HG03097 (cell line): Measurements from ENCODE around the gene SELENOM.
A peak's percentile ranks its signal among the peaks of the same experiment; 100 is the strongest.

ENCODE experiments used
- ATAC-seq: cut with Tn5 transposase; IDR thresholded peaks from one replicate; pipeline ENCODE4 v1.9.1; 2021; ENCODE audit not compliant: unreplicated experiment, low FRiP score

SELENOM gene

DNA sequence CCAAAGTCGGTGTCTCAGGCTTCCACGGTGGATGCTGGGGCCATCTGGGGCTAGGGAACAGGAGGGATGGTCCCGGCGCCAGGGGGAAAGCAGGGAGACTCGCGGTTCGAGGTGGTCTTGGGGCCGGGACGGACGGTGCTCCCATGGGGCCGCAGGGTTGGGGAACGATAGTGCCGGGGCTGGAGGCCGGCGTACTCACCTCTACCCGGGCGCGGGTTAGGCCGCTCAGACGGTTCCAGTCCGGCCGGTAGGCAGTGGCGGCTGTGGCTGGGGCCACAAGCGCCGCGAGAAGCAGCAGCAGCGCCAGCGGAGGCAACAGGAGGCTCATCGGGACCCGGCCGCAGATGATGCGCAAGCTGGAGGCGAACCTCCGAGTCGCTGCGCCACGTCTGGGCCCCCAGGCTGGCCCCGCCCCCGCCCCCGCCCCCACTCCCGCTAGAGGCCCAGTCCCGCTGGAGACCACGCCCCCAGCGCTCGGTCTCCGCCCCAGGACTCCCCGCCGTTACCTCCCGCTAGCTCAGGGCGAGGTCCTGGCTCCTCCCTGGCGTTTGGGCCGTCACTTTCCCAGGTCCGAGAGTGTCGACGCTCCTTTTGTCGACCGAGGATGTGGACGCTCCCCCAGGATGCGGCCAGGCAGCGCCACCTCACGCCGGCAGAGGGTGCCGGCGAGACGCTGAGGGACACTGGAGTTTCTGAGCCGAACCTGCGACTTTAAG lies at the start of gene SELENOM:
Gene SELENOM (minus strand): TSS at position 391 of the 716 bp plus-strand sequence. CDS start 63 bp downstream, at position 328.
- peak; percentile 86 for ATAC-seq

DNA sequence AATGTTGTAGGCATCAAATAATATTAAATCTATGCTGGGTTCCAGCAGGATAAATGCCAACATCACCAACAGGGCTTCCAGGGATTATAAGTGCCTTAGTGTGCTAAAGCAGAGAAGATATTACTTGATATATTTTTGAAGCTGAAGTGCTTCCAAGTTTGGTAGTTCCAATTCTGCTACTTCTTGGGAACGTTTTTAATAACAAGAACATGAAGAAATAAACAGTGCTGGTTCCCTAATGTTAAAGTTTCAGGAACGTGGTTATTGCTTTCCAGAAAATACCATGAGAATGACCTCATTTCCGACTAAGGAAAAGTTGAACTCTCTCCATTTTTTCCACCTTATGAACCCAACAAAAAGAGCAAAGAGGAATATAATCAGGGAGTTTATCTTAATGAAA lies 48.1 kb upstream of the SELENOM start:
- no peak for ATAC-seq

DNA sequence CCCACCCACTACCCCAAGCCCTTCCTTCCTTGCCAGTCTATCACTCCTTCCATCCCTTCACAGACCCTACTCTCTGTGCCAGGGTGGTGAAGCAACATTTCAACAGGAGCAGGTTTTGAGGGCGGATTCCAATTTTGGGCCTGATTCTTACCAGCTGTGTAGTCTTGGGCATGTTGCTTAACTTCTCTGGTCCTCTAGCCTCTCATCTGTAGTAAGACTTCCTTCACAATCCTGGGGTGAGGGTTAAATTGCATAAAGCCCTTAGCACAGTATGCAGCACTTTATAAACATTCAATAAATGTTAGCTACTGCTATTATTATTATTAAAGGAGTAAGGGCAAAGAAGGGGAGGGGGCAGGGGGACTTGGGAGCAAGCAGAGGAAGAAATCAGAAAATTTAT lies 47.6 kb upstream of the SELENOM start:
- ATAC-seq: no peak

DNA sequence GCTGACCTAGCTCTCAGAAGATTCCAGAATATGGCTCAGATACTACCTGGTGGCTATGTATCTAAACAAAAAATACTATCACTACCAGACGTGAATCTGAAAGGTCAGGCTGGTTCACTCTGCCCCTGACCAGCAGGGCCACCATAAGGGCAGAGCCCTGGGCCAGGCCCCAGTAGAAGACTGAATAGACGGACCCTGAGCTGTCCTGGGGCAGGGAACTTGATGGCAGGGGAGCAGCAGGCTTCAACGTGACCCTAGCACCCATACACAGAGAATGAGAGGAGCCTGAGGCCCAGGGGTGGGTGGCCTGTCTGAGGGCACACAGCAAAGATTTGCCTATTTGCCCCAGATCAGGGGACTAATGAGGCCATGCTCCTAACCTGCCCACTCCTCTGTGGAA lies 46.0 kb upstream of the SELENOM start:
- ATAC-seq: no peak

GRCh38 chr22:31151872-31152271 lies 44.5 kb upstream of the SELENOM start:
- no peak for ATAC-seq

GRCh38 chr22:31150615-31151014 lies 43.2 kb upstream of the SELENOM start:
- no peak for ATAC-seq

GRCh38 chr22:31148953-31149627 lies 41.7 kb upstream of the SELENOM start:
- no peak for ATAC-seq

GRCh38 chr22:31148488-31148887 lies 41.1 kb upstream of the SELENOM start:
- ATAC-seq: no peak

DNA sequence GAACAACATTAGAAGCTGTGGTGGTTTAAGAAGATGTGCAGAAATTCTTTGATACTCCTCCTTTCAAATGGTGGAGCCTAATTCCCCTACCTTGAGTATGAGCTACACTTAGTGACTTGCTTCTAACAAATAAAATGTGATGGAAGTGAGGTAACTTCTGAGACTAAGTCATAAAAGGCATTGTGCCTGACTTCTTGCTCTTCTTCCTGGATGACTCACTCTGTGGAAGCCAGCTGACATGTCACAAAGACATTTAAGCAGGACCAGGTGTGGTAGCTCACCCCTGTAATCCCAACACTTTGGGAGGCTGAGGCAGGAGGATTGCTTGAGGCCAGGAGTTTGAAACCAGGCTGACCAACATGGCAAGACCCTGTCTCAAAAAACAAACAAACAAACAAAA lies 36.9 kb upstream of the SELENOM start:
- ATAC-seq: no peak

DNA sequence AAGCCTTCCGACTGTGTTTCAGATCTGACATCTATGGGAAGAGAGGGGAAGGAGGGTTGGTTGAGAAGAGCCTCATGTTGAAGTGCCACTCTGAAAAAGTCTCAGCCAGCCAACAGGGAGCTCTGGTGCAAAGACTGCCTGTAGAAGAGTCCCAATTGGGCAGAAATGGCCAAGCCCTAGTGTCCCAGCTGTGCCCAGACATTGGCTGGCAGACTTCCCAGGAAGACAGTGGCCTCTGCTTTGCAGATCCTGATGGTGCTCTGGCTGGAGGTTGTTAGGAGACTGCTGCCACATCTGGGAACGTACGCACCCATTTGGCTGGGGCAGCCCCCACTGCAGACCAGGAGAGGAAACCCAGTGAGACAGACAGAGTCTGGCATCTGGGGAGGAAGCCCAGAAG lies 36.2 kb upstream of the SELENOM start:
- ATAC-seq: no peak

DNA sequence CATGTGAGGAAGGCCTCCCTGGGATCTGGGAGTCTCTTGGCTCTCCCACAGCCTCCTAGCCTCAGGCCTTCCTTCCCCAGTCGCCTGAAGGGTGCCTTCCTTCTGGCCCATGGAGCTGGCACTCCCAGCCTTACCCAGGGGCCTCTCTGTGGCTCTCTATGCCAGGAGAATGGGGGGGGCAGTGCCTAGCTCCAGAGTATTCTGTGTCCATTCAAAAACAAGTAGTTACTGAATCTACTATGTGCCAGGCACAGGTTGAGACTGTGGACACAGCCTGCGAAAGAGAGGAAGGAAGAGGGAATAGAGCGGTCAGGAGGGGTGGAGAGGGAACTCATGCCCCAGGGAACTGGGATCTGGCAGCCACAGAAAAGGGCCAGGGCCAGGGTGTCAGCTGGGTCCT lies 35.7 kb upstream of the SELENOM start:
- ATAC-seq: no peak

DNA sequence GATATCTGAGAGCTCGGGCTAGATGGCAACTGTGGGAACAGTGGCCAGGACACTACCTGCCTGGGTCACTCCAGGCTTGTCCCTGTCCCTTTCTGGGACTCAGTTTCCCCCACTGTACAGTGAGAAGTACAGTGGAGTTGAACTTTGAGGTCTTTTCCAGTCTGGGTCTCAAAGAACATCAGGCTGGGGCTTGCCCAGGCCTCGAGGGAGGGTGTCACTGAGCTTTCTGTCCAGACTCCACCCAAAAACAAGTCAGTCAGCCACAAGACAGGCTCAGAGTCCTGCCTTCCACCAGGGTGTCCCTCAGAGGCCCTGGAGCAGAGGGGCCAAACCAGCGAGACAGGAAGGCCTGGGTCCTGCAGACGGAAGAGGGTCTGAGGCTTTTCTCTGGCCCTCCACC lies 34.9 kb upstream of the SELENOM start:
- ATAC-seq: no peak

DNA sequence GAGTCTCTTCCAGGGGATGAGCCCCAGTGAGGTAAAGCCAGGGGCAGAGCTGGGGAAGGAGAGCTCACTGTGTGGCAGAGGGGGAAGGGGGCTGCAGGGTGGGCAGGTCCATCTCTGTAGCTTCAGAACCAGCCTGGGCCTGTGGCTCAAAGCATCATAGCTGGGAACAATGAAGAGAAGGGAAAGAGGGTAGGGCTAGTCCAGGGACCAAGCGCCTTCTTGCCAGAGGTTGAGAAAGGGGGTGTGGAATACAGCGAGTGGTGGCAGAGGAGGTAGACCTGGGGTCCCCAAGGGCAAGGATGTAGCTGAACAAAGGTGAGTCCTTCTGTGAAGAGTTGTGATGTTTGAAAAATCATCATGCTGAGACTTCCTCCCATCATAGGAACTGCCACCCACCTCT lies 34.2 kb upstream of the SELENOM start:
- ATAC-seq: no peak

GRCh38 chr22:31140746-31141145 lies 33.4 kb upstream of the SELENOM start:
- ATAC-seq: no peak

GRCh38 chr22:31139866-31140716 lies 32.7 kb upstream of the SELENOM start, which contains the start of gene PLA2G3:
TSS of gene PLA2G3 (minus strand) at chr22:31140508. CDS start at chr22:31140354, 154 bp downstream.
- ATAC-seq: no peak

DNA sequence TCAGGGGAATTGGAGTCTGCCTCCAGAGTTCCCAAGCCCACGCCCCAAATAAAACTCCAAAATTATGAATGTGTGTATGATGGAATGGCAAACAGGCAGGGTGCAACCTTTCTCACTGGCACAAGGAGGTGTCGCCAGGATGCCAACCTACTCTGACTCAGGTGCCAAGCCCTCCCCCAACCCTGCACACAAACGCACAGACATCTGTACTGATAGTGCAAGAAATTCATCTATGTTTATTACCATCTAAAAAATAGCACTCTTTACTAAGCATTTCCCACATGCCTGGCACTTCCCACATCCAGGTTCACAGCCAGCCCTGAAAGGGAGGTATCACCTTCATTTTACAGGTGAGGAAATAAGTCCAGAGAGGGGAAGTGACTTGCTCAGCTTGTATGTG lies 31.7 kb upstream of the SELENOM start:
- no peak for ATAC-seq

DNA sequence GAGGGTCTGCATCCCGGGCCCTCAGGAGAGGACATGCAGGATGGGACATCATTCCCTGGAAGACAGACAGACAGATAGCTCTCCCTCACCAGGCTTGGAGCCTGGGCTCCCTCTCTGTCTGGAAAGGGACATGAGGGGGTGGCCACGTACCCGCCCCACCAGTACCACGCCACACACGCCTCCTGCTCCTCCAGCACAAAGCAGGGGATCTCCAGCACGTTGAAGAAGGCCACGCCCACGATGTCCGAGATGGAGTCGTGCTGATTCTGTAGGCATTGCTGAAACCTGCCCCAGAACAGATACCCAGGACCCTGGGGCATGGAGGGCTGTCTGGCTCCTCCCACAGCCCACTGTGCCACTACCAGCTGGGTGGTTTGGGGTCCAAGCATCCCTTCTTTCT lies 30.8 kb upstream of the SELENOM start:
- no peak for ATAC-seq

DNA sequence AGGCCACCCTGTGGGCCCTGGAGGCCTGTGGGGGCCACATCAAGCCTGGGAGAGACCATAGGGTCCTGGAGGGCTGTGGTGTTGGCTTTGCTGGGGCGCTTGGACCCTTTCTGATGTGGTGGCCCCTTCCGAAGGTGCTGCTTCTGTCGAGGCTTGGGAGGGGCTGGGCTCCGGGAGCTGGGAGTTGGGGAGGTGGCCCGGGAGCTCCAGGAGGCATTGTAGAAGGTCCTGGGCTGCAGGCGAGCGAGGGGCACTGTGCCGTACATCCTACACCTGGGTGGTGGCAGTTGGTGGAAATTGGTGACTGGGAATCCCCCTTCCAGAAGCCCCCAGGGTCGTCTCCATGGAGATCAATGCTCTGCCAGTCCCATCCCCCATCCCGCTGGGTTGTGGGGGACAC lies 30.4 kb upstream of the SELENOM start:
- no peak for ATAC-seq

- ATAC-seq: no peak
These were observed 29.3 kb upstream of the SELENOM start for GRCh38 chr22:31136711-31137110.

- no peak for ATAC-seq
These were observed 28.8 kb upstream of the SELENOM start for GRCh38 chr22:31136155-31136554.

DNA sequence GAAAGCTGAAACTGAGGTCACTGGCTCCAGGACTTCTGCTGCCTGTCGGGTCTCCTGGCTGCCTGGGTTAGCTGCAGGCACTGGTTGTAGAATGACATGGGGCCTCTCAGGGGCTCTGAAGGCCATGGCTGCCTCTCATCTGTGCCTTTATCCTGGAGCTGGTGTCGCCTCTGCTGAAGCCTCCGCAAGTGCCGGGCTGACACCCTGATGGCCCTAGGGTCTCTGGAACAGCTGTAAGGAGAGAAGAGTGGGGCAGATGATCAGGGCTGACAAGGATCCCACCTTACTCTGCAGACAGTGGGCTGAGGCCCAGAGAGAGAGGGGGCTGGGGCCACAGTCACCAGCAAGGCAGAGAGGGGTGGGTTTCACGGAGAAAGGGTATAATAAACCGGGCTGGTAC lies 28.3 kb upstream of the SELENOM start:
- ATAC-seq: no peak
